CD4-positive, alpha-beta memory T cell (primary cell): ENCODE results near the gene RAB3IP. TPM values are rescaled to one million over a fixed set of nuclear protein-coding genes. Genes with fewer than 3 reads are reported as not detected.

ENCODE experiments used
- CTCF ChIA-PET: fragments of 350-600 bp; sonication (Branson Sonifier 250); formaldehyde crosslinking; loops from one replicate; lab custom pipeline; 2021; ENCODE audit warnings: inconsistent platforms; ENCODE audit not compliant: partially characterized antibody; lab: Charles Lee
- POLR2A ChIA-PET: fragments of 350-600 bp; sonication (Branson Sonifier 250); formaldehyde crosslinking; loops from one replicate; lab custom pipeline; 2021; ENCODE audit not compliant: partially characterized antibody; lab: Charles Lee
- DNase-seq, 5 donors: peaks; one replicate each; pipeline versions ENCODE4 v3.0.0 to v3.0.0-alpha.2; 2020 to 2022; ENCODE audit warnings: mixed read lengths in 1 of 5
- H3K27ac ChIP-seq: one replicate; pipeline ENCODE4 v1.7.0; 2013; ENCODE audit warnings: low read depth, low read length
- H3K27me3 ChIP-seq: 2 replicates; pipeline ENCODE4 v1.7.0; 2013; ENCODE audit warnings: mild to moderate bottlenecking, low read length, moderate library complexity; ENCODE audit not compliant: insufficient read depth
- H3K36me3 ChIP-seq: 2 replicates; pipeline ENCODE4 v1.7.0; 2013; ENCODE audit warnings: mild to moderate bottlenecking, low read length, moderate library complexity; ENCODE audit not compliant: insufficient read depth
- H3K4me1 ChIP-seq: 2 replicates; pipeline ENCODE4 v1.7.0; 2013; ENCODE audit warnings: mild to moderate bottlenecking, low read length, moderate library complexity; ENCODE audit not compliant: insufficient read depth
- H3K4me3 ChIP-seq, 2 donors: one replicate each; pipeline ENCODE4 v1.7.0; 2013; ENCODE audit warnings: low read length in 2 of 2, mild to moderate bottlenecking in 1 of 2
- H3K9me3 ChIP-seq, 2 donors: one replicate each; pipeline ENCODE4 v1.7.0; 2013; ENCODE audit warnings: low read length in 2 of 2, control low read depth in 1 of 2; ENCODE audit not compliant: control insufficient read depth in 1 of 2
- H3K27ac Mint-ChIP-seq, 7 donors: one replicate each; pipeline ENCODE4 v1.8.0; 2020 to 2021; ENCODE audit warnings: mixed read lengths in 7 of 7, mild to moderate bottlenecking in 6 of 7, inconsistent platforms in 3 of 7, moderate library complexity in 3 of 7
- H3K27me3 Mint-ChIP-seq, 2 donors: one replicate each; pipeline ENCODE4 v1.8.0; 2020 to 2021; ENCODE audit warnings: mixed read lengths in 2 of 2
- H3K36me3 Mint-ChIP-seq, 2 donors: one replicate each; pipeline ENCODE4 v1.8.0; 2020 to 2021; ENCODE audit warnings: mixed read lengths in 2 of 2, inconsistent platforms in 1 of 2, mild to moderate bottlenecking in 1 of 2
- H3K4me1 Mint-ChIP-seq, 4 donors: one replicate each; pipeline ENCODE4 v1.8.0; 2020 to 2021; ENCODE audit warnings: mixed read lengths in 4 of 4, mild to moderate bottlenecking in 1 of 4
- H3K4me3 Mint-ChIP-seq, 8 donors: one replicate each; pipeline ENCODE4 v1.8.0; 2020 to 2021; ENCODE audit warnings: mixed read lengths in 8 of 8, mild to moderate bottlenecking in 7 of 8, moderate library complexity in 6 of 8, inconsistent platforms in 3 of 8
- H3K9me3 Mint-ChIP-seq, 8 donors: one replicate each; pipeline ENCODE4 v1.8.0; 2020 to 2021; ENCODE audit warnings: mixed read lengths in 8 of 8, mild to moderate bottlenecking in 5 of 8, inconsistent platforms in 3 of 8, moderate library complexity in 1 of 8
- intact Hi-C: fragments of 100-400 bp; cut with micrococcal nuclease; formaldehyde crosslinking; loops from one replicate; pipeline ENCODE4 v1.15.1; 2023
- polyA plus RNA-seq, 2 donors: library from polyadenylated mRNA; unstranded; fragments of 300-500 nt; fragmentation: Illumina TruSeq; gene quantifications; one replicate each; pipeline ENCODE4 v1.2.3, GENCODE V29; 2021
- total RNA-seq, 2 experiments: library from RNA; stranded (reverse); gene quantifications; one replicate each; pipeline ENCODE4 v1.2.3, GENCODE V29; 2021

Gene RAB3IP
- total and polyA plus RNA-seq, 4 experiments from 2014 or later: 33.1 to 43.8 (median 39.5) TPM

DNA sequence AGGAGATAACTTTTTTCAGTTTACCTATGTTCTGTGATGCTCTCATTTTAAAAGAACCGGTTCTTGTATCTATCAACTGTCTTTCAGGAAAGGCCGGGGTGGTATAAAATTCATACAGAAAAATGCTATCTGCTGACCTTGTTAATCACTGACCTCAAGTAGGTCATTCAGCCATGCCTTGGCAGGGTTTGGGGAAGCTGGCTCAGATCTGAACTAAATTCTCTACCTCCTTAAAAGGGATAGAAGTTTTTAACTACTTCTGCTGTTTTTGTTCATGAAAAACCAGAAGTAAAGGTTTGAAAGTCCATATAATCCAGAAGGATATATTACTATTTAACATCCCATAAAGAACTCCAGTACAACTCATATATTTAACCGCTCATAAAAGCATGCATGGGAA is 96.4 kb downstream of the RAB3IP start:
- no peak overlapping the region for H3K4me3 ChIP-seq
- no peaks in the 10 kb centered on the region for H3K36me3 ChIP-seq
- intact Hi-C loops: no loop called here
- POLR2A ChIA-PET: no interaction called here
- no peaks in the 10 kb centered on the region for H3K9me3 ChIP-seq
- no peak for DNase-seq
- Mint-ChIP-seq H3K9me3 (peaks cover 0 to 1% (median 0%) of the 10 kb centered on the region in 8 donors), H3K27ac (no peak overlapping the region), H3K36me3 (no peaks in the 10 kb centered on the region), H3K27me3 (peaks cover 3 to 4% of the 10 kb centered on the region in 2 donors), H3K4me3 (no peak overlapping the region), H3K4me1 (no peaks in the 10 kb centered on the region)
- CTCF ChIA-PET: interaction anchor here (1.0 kb wide), 1 partner anchor 22 kb away, joined by 3 read pairs; no protein-coding TSS in a partner anchor
- H3K27me3 ChIP-seq: no peaks in the 10 kb centered on the region
- no peaks in the 10 kb centered on the region for H3K4me1 ChIP-seq
- no peak overlapping the region for H3K27ac ChIP-seq

DNA sequence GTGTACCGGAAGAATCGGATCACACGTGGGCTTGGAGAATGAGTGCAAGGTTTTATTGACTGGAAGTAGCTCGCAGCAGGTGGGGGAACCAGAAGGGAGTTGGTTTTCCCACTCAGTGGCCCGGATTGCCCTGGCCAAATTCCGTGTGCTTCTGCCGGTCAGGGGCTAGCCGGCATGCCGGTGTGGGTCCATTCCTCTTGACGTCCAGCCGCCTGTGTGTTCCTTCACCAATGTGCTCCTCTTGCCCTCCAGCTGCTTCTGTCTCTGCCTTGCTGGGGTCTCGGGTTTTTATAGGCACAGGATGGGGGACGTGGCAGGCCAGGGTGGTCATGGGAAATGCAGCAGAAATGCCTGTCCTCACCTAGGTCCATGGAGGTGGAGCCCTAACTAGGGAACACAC is 97.4 kb downstream of the RAB3IP start:
- no peak for DNase-seq
- Histone ChIP-seq H3K4me1 (no peaks in the 10 kb centered on the region), H3K27me3 (no peaks in the 10 kb centered on the region), H3K27ac (no peak overlapping the region), H3K36me3 (no peaks in the 10 kb centered on the region), H3K4me3 (no peak overlapping the region), H3K9me3 (no peaks in the 10 kb centered on the region)
- Mint-ChIP-seq H3K4me3 (no peak overlapping the region), H3K27ac (no peak overlapping the region), H3K4me1 (no peaks in the 10 kb centered on the region), H3K36me3 (no peaks in the 10 kb centered on the region), H3K9me3 (peaks cover 0 to 1% (median 0%) of the 10 kb centered on the region in 8 donors), H3K27me3 (peaks cover 6 to 7% of the 10 kb centered on the region in 2 donors)
- ChIA-PET POLR2A (no interaction called here), CTCF (interaction anchor here (1.0 kb wide), 1 partner anchor 21 kb away, joined by 3 read pairs; no protein-coding TSS in a partner anchor)
- intact Hi-C loops: no loop called here

DNA sequence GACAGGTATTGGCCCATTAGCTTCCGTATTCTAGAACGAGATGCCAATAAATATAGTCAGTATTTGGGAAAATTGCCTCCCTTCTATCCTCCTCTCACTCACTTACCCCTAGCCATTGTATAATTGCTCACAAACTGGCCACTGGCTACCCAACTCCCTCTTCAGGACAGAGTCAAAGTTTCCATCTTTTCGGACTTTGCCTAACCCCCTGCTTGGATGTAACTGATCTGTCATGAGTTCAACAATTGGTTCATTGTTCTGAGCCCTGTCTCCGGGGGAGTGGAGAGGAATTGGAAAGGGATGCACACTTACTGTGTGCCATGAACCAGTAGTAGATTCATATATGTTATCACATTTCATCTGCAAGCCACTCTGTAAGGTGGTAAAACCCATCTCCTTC is 98.5 kb downstream of the RAB3IP start:
- H3K27ac Mint-ChIP-seq: no peak overlapping the region
- no peaks in the 10 kb centered on the region for H3K4me1 Mint-ChIP-seq
- POLR2A ChIA-PET: no interaction called here
- no peak for DNase-seq
- no peaks in the 10 kb centered on the region for H3K27me3 ChIP-seq
- H3K36me3 ChIP-seq: no peaks in the 10 kb centered on the region
- H3K4me3 Mint-ChIP-seq: no peak overlapping the region
- no peaks in the 10 kb centered on the region for H3K36me3 Mint-ChIP-seq
- no peaks in the 10 kb centered on the region for H3K4me1 ChIP-seq
- peaks cover 6 to 11% of the 10 kb centered on the region in 2 donors for H3K27me3 Mint-ChIP-seq
- H3K9me3 ChIP-seq: no peaks in the 10 kb centered on the region
- peaks cover 0 to 1% (median 0%) of the 10 kb centered on the region in 8 donors for H3K9me3 Mint-ChIP-seq
- no peak overlapping the region for H3K27ac ChIP-seq
- intact Hi-C loops: no loop called here
- CTCF ChIA-PET: no interaction called here
- no peak overlapping the region for H3K4me3 ChIP-seq

DNA sequence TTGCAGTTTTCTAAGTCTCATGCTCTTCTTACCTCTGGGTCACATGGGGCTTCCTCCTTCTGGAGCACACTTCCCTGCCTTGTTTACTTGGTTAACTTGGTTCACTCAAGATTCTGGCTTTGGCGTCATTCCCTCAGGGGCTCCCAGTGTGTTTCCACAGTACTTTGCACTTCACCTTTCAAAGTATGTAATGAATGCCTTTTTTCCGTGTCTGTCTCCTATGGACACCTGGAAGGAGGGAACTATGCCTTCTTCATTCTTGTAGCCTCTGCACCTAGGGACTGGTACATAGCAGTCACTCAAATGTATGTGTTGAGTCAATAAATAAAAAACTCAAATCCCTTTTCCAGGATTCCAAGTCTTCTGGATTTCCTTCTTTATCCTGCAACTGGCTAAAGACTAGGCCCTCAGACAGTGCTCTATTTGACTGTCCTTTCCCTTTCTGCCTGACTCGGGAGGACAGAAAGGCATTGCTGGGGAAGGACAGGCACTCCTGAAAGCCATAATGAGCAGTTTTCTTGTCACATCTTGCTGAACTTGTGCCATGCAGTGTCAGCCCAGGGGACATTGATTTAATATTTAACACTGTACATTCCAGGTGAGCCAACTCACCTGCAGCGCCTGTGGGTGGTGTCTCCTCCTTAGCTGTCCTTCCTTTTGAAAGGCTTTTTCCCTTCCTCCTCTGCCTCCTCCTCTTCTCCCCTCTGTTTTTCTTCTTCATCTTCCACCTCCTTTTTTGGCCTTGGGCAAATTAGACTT is 99.2 kb downstream of the RAB3IP start:
- Mint-ChIP-seq H3K4me3 (no peak overlapping the region), H3K4me1 (no peaks in the 10 kb centered on the region), H3K27me3 (peaks cover 8 to 9% of the 10 kb centered on the region in 2 donors), H3K27ac (no peak overlapping the region), H3K9me3 (no peaks in the 10 kb centered on the region), H3K36me3 (no peaks in the 10 kb centered on the region)
- no peak for DNase-seq
- intact Hi-C loops: no loop called here
- H3K27ac ChIP-seq: no peak overlapping the region
- no peaks in the 10 kb centered on the region for H3K36me3 ChIP-seq
- no peaks in the 10 kb centered on the region for H3K27me3 ChIP-seq
- ChIA-PET POLR2A (no interaction called here), CTCF (no interaction called here)
- H3K4me1 ChIP-seq: no peaks in the 10 kb centered on the region
- no peak overlapping the region for H3K4me3 ChIP-seq
- no peaks in the 10 kb centered on the region for H3K9me3 ChIP-seq

DNA sequence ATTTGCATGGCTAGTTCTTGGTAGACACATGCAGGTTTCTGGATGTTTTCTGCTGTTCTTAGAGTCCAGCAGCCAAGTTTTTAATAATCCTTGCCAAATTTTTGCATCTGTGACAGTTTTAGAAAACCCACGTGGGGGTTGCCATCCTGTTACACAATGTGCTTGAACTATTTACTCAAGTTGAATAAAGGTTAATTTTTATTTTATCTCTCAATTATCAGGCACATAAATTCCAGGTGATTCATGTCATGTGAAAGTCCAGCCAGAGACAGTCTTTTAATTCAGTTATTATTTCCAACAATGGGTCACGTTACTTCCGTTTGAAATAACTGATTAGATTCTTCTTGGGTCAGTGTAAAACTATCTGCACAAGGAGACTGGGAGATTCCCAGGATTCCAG is 102.1 kb downstream of the RAB3IP start:
- CTCF ChIA-PET: no interaction called here
- intact Hi-C loops: no loop called here
- Histone ChIP-seq H3K36me3 (no peaks in the 10 kb centered on the region), H3K27me3 (no peaks in the 10 kb centered on the region), H3K9me3 (no peaks in the 10 kb centered on the region), H3K4me1 (no peaks in the 10 kb centered on the region), H3K27ac (no peak overlapping the region), H3K4me3 (no peak overlapping the region)
- no peaks in the 10 kb centered on the region for H3K4me1 Mint-ChIP-seq
- no peaks in the 10 kb centered on the region for H3K36me3 Mint-ChIP-seq
- DNase-seq: no peak
- H3K27ac Mint-ChIP-seq: no peak overlapping the region
- peaks cover 8 to 11% of the 10 kb centered on the region in 2 donors for H3K27me3 Mint-ChIP-seq
- POLR2A ChIA-PET: no interaction called here
- H3K4me3 Mint-ChIP-seq: no peak overlapping the region
- H3K9me3 Mint-ChIP-seq: no peaks in the 10 kb centered on the region

DNA sequence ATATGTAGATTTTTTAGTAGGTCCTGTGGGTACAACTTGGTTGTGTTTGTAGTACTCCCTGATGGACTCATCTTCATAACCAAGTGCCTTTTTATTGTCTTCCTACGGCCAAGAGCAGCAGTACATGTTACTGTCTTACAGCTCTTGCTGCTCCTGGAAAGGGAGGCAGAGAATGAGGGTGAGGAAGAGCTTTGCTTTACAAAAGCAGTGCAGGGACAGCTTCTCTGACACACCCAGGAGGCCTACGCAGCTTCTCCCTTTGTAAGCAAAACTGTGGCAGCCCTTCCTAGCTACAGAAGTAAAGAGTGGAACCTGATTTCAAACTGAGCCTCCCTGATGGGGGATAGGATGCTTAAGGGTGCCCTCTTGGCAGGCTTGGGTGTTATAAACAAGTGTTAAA is 104.9 kb downstream of the RAB3IP start:
- H3K9me3 Mint-ChIP-seq: no peaks in the 10 kb centered on the region
- intact Hi-C loops: no loop called here
- CTCF ChIA-PET: no interaction called here

DNA sequence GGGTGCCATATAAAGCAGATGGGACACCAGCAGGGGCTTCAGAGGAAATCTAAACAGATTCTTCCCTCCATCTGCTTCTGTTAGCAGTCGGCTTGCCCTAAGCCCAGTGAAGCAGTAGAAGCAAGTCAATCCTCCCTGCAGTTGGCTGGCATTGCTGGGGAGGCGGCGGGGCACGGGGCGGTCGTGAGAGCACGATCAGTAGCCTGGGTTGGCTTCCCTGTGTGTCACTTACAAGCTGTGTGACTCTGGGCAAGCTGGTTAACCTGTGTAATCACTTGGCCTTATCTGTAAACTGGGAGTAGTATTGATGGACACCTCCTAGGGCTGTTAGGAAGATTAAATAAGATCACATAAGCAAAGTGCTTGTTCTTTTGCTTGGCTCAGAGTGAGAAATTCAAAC is 105.8 kb downstream of the RAB3IP start:
- POLR2A ChIA-PET: no interaction called here
- no peak for DNase-seq
- H3K27me3 ChIP-seq: no peaks in the 10 kb centered on the region
- CTCF ChIA-PET: no interaction called here
- H3K36me3 ChIP-seq: no peaks in the 10 kb centered on the region
- H3K4me1 ChIP-seq: no peaks in the 10 kb centered on the region
- no peaks in the 10 kb centered on the region for H3K9me3 ChIP-seq
- H3K36me3 Mint-ChIP-seq: no peaks in the 10 kb centered on the region
- intact Hi-C loops: no loop called here
- H3K27ac ChIP-seq: no peak overlapping the region
- peaks cover 8 to 13% of the 10 kb centered on the region in 2 donors for H3K27me3 Mint-ChIP-seq
- no peaks in the 10 kb centered on the region for H3K4me1 Mint-ChIP-seq
- H3K27ac Mint-ChIP-seq: no peak overlapping the region
- no peaks in the 10 kb centered on the region for H3K9me3 Mint-ChIP-seq
- no peak overlapping the region for H3K4me3 ChIP-seq
- H3K4me3 Mint-ChIP-seq: no peak overlapping the region

More for the DNA sequence above, 104.9 kb downstream of the RAB3IP start:
- Mint-ChIP-seq H3K36me3 (no peaks in the 10 kb centered on the region), H3K4me1 (no peaks in the 10 kb centered on the region), H3K4me3 (no peak overlapping the region), H3K27me3 (peaks cover 8 to 13% of the 10 kb centered on the region in 2 donors), H3K27ac (no peak overlapping the region)
- H3K27ac ChIP-seq: no peak overlapping the region
- no peaks in the 10 kb centered on the region for H3K9me3 ChIP-seq
- DNase-seq: no peak
- no peak overlapping the region for H3K4me3 ChIP-seq
- H3K27me3 ChIP-seq: no peaks in the 10 kb centered on the region
- no peaks in the 10 kb centered on the region for H3K4me1 ChIP-seq
- H3K36me3 ChIP-seq: no peaks in the 10 kb centered on the region
- POLR2A ChIA-PET: no interaction called here
